Endodermal cell (in vitro differentiated cells): ENCODE measurements around the gene RALGPS2. TPM values are rescaled to one million over a fixed set of nuclear protein-coding genes. Genes with fewer than 3 reads are reported as not detected.

ENCODE experiments used
- DNase-seq: peaks from one replicate; pipeline ENCODE4 v3.0.0-alpha.2; 2017
- H3K27ac ChIP-seq: 2 replicates; pipeline ENCODE4 v1.5.1; 2013; ENCODE audit warnings: mild to moderate bottlenecking, low read depth, low read length, moderate library complexity
- H3K27me3 ChIP-seq: 2 replicates; pipeline ENCODE4 v1.6.1; 2013; ENCODE audit warnings: mild to moderate bottlenecking, low read length, moderate library complexity; ENCODE audit not compliant: insufficient read depth, control insufficient read depth, poor library complexity, severe bottlenecking
- H3K36me3 ChIP-seq: 2 replicates; pipeline ENCODE4 v1.7.0; 2013; ENCODE audit warnings: mild to moderate bottlenecking, low read length, moderate library complexity; ENCODE audit not compliant: control insufficient read depth, insufficient read depth
- H3K4me1 ChIP-seq: one replicate; pipeline ENCODE4 v1.7.0; 2013; ENCODE audit warnings: low read length; ENCODE audit not compliant: control insufficient read depth, insufficient read depth
- H3K4me3 ChIP-seq: 2 replicates; pipeline ENCODE4 v1.5.1; 2013; ENCODE audit warnings: mild to moderate bottlenecking, low read length, moderate library complexity
- H3K9ac ChIP-seq: 2 replicates; pipeline ENCODE4 v1.6.1; 2013; ENCODE audit warnings: mild to moderate bottlenecking, low read length, moderate library complexity; ENCODE audit not compliant: poor library complexity, severe bottlenecking; ENCODE audit errors: extremely low read depth
- H3K9me3 ChIP-seq: 2 replicates; pipeline ENCODE4 v1.6.1; 2013; ENCODE audit warnings: mild to moderate bottlenecking, low read length, moderate library complexity; ENCODE audit not compliant: control insufficient read depth
- H3K27ac Mint-ChIP-seq: 2 replicates; pipeline ENCODE4 v1.8.0; 2020; ENCODE audit warnings: mixed read lengths
- H3K27me3 Mint-ChIP-seq: 2 replicates; pipeline ENCODE4 v1.8.0; 2021; ENCODE audit warnings: mild to moderate bottlenecking, mixed read lengths; ENCODE audit not compliant: insufficient read depth
- H3K36me3 Mint-ChIP-seq: 2 replicates; pipeline ENCODE4 v1.8.0; 2020; ENCODE audit warnings: low read depth, mixed read lengths
- H3K4me1 Mint-ChIP-seq: 2 replicates; pipeline ENCODE4 v1.8.0; 2020; ENCODE audit warnings: mixed read lengths
- H3K4me3 Mint-ChIP-seq: 2 replicates; pipeline ENCODE4 v1.8.0; 2020; ENCODE audit warnings: mild to moderate bottlenecking, moderate library complexity, mixed read lengths
- H3K9me3 Mint-ChIP-seq: 2 replicates; pipeline ENCODE4 v1.8.0; 2020; ENCODE audit warnings: mild to moderate bottlenecking, mixed read lengths
- WGBS, 2 experiments: methylation state at CpG; one replicate each; pipeline versions ENCODE4 v1.1.5 to v1.1.7; 2013; ENCODE audit warnings: missing lambda C conversion rate in 2 of 2, mixed read lengths in 1 of 2; ENCODE audit not compliant: insufficient coverage in 1 of 2, insufficient read length in 1 of 2; 5-methylcytosine and 5-hydroxymethylcytosine counted together
- total RNA-seq, 2 donors: library from RNA; stranded (reverse); fragmentation: NEBNext Ultra II Directional in 1 of 2; extraction: Animal tissue kit (Norgen Biotek cat#: 25700) in 1 of 2; gene quantifications; 2 replicates in 1 of 2; 3 replicates in 1 of 2; pipeline ENCODE4 v1.2.1, GENCODE V29; 2021
- TF ChIP-seq, protein P1 (sequence below): fragments of 200-600 bp; sonication (generic); conservative IDR thresholded peaks from 2 replicates; pipeline ENCODE4 v1.5.0; 2021; ENCODE audit warnings: antibody characterized with exemption, mild to moderate bottlenecking

The RALGPS2 gene
- total RNA-seq, 2 donors from 2014 or later, result 56.6 to 73.1 TPM

DNA sequence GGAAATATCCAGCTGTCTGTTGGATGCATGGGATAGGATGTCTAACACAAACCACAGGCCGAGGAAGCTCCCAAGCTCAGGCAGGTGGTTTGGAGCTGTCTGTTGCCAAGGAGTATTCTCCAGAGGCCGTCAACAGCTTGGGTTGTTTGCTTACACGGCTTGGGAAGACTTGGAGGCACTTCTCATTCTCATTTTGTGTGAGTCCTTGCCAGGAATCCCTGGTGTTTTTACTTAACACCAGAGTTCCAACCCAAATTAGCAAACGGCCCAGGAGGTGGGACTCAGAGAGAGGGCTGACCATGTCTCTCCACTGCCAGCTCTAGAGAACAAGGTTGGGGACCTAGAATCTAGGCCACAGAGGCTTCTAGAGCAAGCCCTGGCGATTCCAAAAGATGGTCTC is 228.0 kb downstream of the RALGPS2 start:
- Mint-ChIP-seq H3K9me3 (no peaks in the 10 kb centered on the region), H3K27ac (no peak overlapping the region), H3K36me3 (no peaks in the 10 kb centered on the region), H3K4me3 (no peak overlapping the region), H3K4me1 (peaks cover 7% of the 10 kb centered on the region), H3K27me3 (no peaks in the 10 kb centered on the region)
- Histone ChIP-seq H3K4me3 (no peak overlapping the region), H3K9me3 (no peaks in the 10 kb centered on the region), H3K36me3 (no peaks in the 10 kb centered on the region), H3K4me1 (no peaks in the 10 kb centered on the region), H3K27me3 (no peaks in the 10 kb centered on the region), H3K27ac (no peak overlapping the region), H3K9ac (no peak overlapping the region)
- TF ChIP-seq, protein P1, sequence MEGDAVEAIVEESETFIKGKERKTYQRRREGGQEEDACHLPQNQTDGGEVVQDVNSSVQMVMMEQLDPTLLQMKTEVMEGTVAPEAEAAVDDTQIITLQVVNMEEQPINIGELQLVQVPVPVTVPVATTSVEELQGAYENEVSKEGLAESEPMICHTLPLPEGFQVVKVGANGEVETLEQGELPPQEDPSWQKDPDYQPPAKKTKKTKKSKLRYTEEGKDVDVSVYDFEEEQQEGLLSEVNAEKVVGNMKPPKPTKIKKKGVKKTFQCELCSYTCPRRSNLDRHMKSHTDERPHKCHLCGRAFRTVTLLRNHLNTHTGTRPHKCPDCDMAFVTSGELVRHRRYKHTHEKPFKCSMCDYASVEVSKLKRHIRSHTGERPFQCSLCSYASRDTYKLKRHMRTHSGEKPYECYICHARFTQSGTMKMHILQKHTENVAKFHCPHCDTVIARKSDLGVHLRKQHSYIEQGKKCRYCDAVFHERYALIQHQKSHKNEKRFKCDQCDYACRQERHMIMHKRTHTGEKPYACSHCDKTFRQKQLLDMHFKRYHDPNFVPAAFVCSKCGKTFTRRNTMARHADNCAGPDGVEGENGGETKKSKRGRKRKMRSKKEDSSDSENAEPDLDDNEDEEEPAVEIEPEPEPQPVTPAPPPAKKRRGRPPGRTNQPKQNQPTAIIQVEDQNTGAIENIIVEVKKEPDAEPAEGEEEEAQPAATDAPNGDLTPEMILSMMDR, result no peak
- no peak for DNase-seq
- WGBS, 2 experiments, result 85% methylated on average over 4 to 5 of the region's 5 CpGs

DNA sequence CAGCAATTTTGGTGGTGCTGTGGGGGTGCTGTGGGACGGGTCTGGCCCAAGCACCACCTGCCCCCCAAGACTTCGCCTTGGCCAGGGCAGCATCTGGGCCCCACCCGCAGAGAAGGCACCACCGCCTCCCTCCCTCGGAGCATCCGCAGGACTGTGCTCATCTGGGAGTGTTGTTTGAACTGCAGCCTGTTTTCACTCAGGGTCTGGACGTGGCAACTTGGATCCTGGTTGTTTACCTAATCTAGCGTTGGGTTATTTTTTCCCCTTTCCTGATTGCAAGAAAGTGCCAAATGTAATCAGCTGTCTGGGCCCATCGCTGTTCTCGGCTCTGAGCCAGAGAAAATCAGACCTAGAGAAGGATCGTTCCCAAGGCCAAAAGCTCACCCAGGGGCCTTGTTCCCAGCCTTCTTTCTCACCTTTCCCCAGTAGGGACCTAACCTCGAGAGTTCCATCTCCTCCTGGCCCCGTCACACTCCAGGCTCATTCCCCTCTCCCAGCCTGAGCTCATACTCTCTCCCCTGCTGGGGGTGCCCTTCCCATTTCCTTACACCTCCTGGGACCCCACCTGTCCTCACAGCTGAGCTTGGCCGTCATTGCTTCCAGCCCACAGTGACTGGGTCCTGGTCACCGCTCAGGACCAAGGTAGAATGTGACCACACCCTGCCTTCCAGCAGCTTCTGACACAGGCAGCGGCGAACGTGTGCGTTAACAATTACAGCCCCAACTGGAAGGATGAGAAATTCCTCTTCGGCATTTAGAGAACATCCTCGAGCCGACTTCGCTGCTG is 228.7 kb downstream of the RALGPS2 start:
- WGBS, 2 experiments, result 91 to 95% methylated on average over 16 to 23 of the region's 23 CpGs
- no peaks in the 10 kb centered on the region for H3K4me1 ChIP-seq
- H3K9me3 ChIP-seq, result no peaks in the 10 kb centered on the region
- no peak overlapping the region for H3K4me3 ChIP-seq
- H3K27me3 ChIP-seq, result no peaks in the 10 kb centered on the region
- TF ChIP-seq, protein P1, result no peak
- H3K27ac Mint-ChIP-seq, result no peak overlapping the region
- no peak overlapping the region for H3K4me3 Mint-ChIP-seq
- H3K9ac ChIP-seq, result no peak overlapping the region
- no peaks in the 10 kb centered on the region for H3K9me3 Mint-ChIP-seq
- H3K27me3 Mint-ChIP-seq, result no peaks in the 10 kb centered on the region
- no peak for DNase-seq
- no peaks in the 10 kb centered on the region for H3K36me3 Mint-ChIP-seq
- peaks cover 7% of the 10 kb centered on the region for H3K4me1 Mint-ChIP-seq
- no peaks in the 10 kb centered on the region for H3K36me3 ChIP-seq
- no peak overlapping the region for H3K27ac ChIP-seq

GRCh38 chr1:178954325-178954690 is 229.3 kb downstream of the RALGPS2 start:
- Mint-ChIP-seq H3K27me3 (no peaks in the 10 kb centered on the region), H3K9me3 (no peaks in the 10 kb centered on the region), H3K4me3 (no peak overlapping the region), H3K36me3 (no peaks in the 10 kb centered on the region), H3K27ac (no peak overlapping the region), H3K4me1 (peaks cover 7% of the 10 kb centered on the region)
- 96 to 97% methylated on average over 11 of the region's 11 CpGs for WGBS, 2 experiments
- no peak for DNase-seq
- Histone ChIP-seq H3K9me3 (no peaks in the 10 kb centered on the region), H3K36me3 (no peaks in the 10 kb centered on the region), H3K27ac (no peak overlapping the region), H3K9ac (no peak overlapping the region), H3K4me3 (no peak overlapping the region), H3K4me1 (no peaks in the 10 kb centered on the region), H3K27me3 (no peaks in the 10 kb centered on the region)
- TF ChIP-seq, protein P1, result no peak
